Prostate gland (tissue), 2 donors: Measurements from ENCODE around the gene STS.

ENCODE experiments used
- CTCF ChIP-seq, 4 experiments: fragments of 200-600 bp in 2 of 4; fragments of 450-650 bp in 2 of 4; sonication (generic) in 2 of 4; IDR thresholded peaks; 1 replicate in 3 of 4; 2 replicates in 1 of 4; pipeline ENCODE4 v1.5.1; 2016 to 2019; ENCODE audit warnings: antibody characterized with exemption in 4 of 4, mild to moderate bottlenecking in 2 of 4, moderate library complexity in 2 of 4
- POLR2A ChIP-seq: fragments of 450-650 bp; IDR thresholded peaks from one replicate; pipeline ENCODE4 v1.6.1; 2016; ENCODE audit warnings: antibody characterized with exemption, mild to moderate bottlenecking

GRCh38 chrX:7143076-7143475 is 4.4 kb upstream of the STS start:
- TF ChIP-seq CTCF (IDR thresholded peaks at IDR 0.05), result no peak
- no peak for TF ChIP-seq POLR2A
